Subcutaneous abdominal adipose tissue (tissue), 5 donors: ENCODE results near the gene GAS7.

Source experiments
- H3K27ac ChIP-seq: one replicate; pipeline ENCODE4 v1.7.0; 2013; ENCODE audit warnings: low read depth, mild to moderate bottlenecking, inconsistent platforms, low read length, moderate library complexity
- H3K27me3 ChIP-seq, 5 donors: one replicate each; pipeline ENCODE4 v1.7.0; 2013; ENCODE audit warnings: low read length in 5 of 5, inconsistent platforms in 1 of 5; ENCODE audit not compliant: control insufficient read depth in 5 of 5, insufficient read depth in 4 of 5
- H3K36me3 ChIP-seq, 5 donors: one replicate each; pipeline ENCODE4 v1.7.0; 2013; ENCODE audit warnings: low read length in 5 of 5; ENCODE audit not compliant: control insufficient read depth in 5 of 5, insufficient read depth in 5 of 5
- H3K4me1 ChIP-seq, 5 donors: one replicate each; pipeline ENCODE4 v1.7.0; 2013; ENCODE audit warnings: low read length in 5 of 5, mild to moderate bottlenecking in 3 of 5, moderate library complexity in 1 of 5; ENCODE audit not compliant: control insufficient read depth in 5 of 5, insufficient read depth in 5 of 5
- H3K4me3 ChIP-seq, 5 donors: one replicate each; pipeline ENCODE4 v1.7.0; 2013; ENCODE audit warnings: low read length in 5 of 5, low read depth in 1 of 5
- H3K9ac ChIP-seq, 5 donors: one replicate each; pipeline ENCODE4 v1.7.0; 2013; ENCODE audit warnings: low read length in 5 of 5, mild to moderate bottlenecking in 4 of 5, moderate library complexity in 3 of 5
- H3K9me3 ChIP-seq, 5 donors: one replicate each; pipeline ENCODE4 v1.7.0; 2013; ENCODE audit warnings: low read length in 5 of 5; ENCODE audit not compliant: control insufficient read depth in 5 of 5
- donor health status: healthy.
- donor health status: healthy.
- donor health status: healthy.
- donor health status: healthy.
- donor health status: healthy.

The GAS7 gene

GRCh38 chr17:10001306-10001873 lies 197.0 kb downstream of the GAS7 start:
- peaks cover 0 to 22% (median 6%) of the 10 kb centered on the region in 5 donors for H3K4me1 ChIP-seq
- H3K9me3 ChIP-seq: no peaks in the 10 kb centered on the region
- H3K27ac ChIP-seq: no peak overlapping the region
- no peaks in the 10 kb centered on the region for H3K36me3 ChIP-seq
- no peak overlapping the region for H3K9ac ChIP-seq
- no peak overlapping the region for H3K4me3 ChIP-seq
- peaks cover 0 to 8% (median 0%) of the 10 kb centered on the region in 5 donors for H3K27me3 ChIP-seq

GRCh38 chr17:9999919-10000695 lies 198.3 kb downstream of the GAS7 start:
- Histone ChIP-seq H3K4me3 (no peak overlapping the region), H3K36me3 (no peaks in the 10 kb centered on the region), H3K9ac (no peak overlapping the region), H3K9me3 (no peaks in the 10 kb centered on the region), H3K27me3 (peaks cover 0 to 8% (median 0%) of the 10 kb centered on the region in 5 donors), H3K27ac (no peak overlapping the region), H3K4me1 (peaks cover 0 to 20% (median 6%) of the 10 kb centered on the region in 5 donors)

GRCh38 chr17:9998060-9998459 lies 200.3 kb downstream of the GAS7 start:
- peaks cover 0 to 8% (median 0%) of the 10 kb centered on the region in 5 donors for H3K27me3 ChIP-seq
- H3K36me3 ChIP-seq: no peaks in the 10 kb centered on the region
- no peak overlapping the region for H3K4me3 ChIP-seq
- no peaks in the 10 kb centered on the region for H3K9me3 ChIP-seq
- H3K27ac ChIP-seq: no peak overlapping the region
- no peak overlapping the region for H3K9ac ChIP-seq
- peaks cover 0 to 11% (median 6%) of the 10 kb centered on the region in 5 donors for H3K4me1 ChIP-seq

GRCh38 chr17:9994761-9995160 lies 203.6 kb downstream of the GAS7 start:
- H3K9me3 ChIP-seq: no peaks in the 10 kb centered on the region
- no peaks in the 10 kb centered on the region for H3K4me1 ChIP-seq
- no peak overlapping the region for H3K27ac ChIP-seq
- no peaks in the 10 kb centered on the region for H3K36me3 ChIP-seq
- no peak overlapping the region for H3K4me3 ChIP-seq
- no peaks in the 10 kb centered on the region for H3K27me3 ChIP-seq
- H3K9ac ChIP-seq: no peak overlapping the region

GRCh38 chr17:9991796-9992195 lies 206.6 kb downstream of the GAS7 start:
- no peaks in the 10 kb centered on the region for H3K36me3 ChIP-seq
- no peak overlapping the region for H3K27ac ChIP-seq
- peaks cover 0 to 3% (median 0%) of the 10 kb centered on the region in 5 donors for H3K9me3 ChIP-seq
- no peak overlapping the region for H3K9ac ChIP-seq
- no peak overlapping the region for H3K4me3 ChIP-seq
- H3K4me1 ChIP-seq: peaks cover 3 to 17% (median 12%) of the 10 kb centered on the region in 5 donors
- H3K27me3 ChIP-seq: no peaks in the 10 kb centered on the region

- no peak overlapping the region for H3K9ac ChIP-seq
- H3K9me3 ChIP-seq: peaks cover 0 to 3% (median 0%) of the 10 kb centered on the region in 5 donors
- H3K4me1 ChIP-seq: peaks cover 3 to 22% (median 15%) of the 10 kb centered on the region in 5 donors
- H3K36me3 ChIP-seq: no peaks in the 10 kb centered on the region
- no peak overlapping the region for H3K4me3 ChIP-seq
- H3K27me3 ChIP-seq: no peaks in the 10 kb centered on the region
- H3K27ac ChIP-seq: no peak overlapping the region
These were observed 207.1 kb downstream of the GAS7 start for GRCh38 chr17:9991351-9991750.

- peaks cover 0 to 3% (median 0%) of the 10 kb centered on the region in 5 donors for H3K9me3 ChIP-seq
- H3K4me1 ChIP-seq: peaks cover 3 to 22% (median 15%) of the 10 kb centered on the region in 5 donors
- no peak overlapping the region for H3K4me3 ChIP-seq
- no peak overlapping the region for H3K27ac ChIP-seq
- no peaks in the 10 kb centered on the region for H3K27me3 ChIP-seq
- no peak overlapping the region for H3K9ac ChIP-seq
- no peaks in the 10 kb centered on the region for H3K36me3 ChIP-seq
These were observed 210.4 kb downstream of the GAS7 start for GRCh38 chr17:9987779-9988585.

- no peaks in the 10 kb centered on the region for H3K27me3 ChIP-seq
- no peak overlapping the region for H3K27ac ChIP-seq
- H3K4me3 ChIP-seq: no peak overlapping the region
- H3K36me3 ChIP-seq: no peaks in the 10 kb centered on the region
- peaks cover 0 to 3% (median 0%) of the 10 kb centered on the region in 5 donors for H3K9me3 ChIP-seq
- H3K4me1 ChIP-seq: peaks cover 3 to 22% (median 15%) of the 10 kb centered on the region in 5 donors
- no peak overlapping the region for H3K9ac ChIP-seq
These were observed 211.5 kb downstream of the GAS7 start for GRCh38 chr17:9986754-9987382.

GRCh38 chr17:9985646-9986045 lies 212.8 kb downstream of the GAS7 start:
- Histone ChIP-seq H3K36me3 (peaks cover 0 to 7% (median 2%) of the 10 kb centered on the region in 5 donors), H3K4me1 (peaks cover 3 to 22% (median 15%) of the 10 kb centered on the region in 5 donors), H3K27ac (no peak overlapping the region), H3K4me3 (no peak overlapping the region), H3K9me3 (peaks cover 0 to 3% (median 0%) of the 10 kb centered on the region in 5 donors), H3K9ac (no peak overlapping the region), H3K27me3 (no peaks in the 10 kb centered on the region)
